Activated CD8-positive, alpha-beta memory T cell treated with anti-CD3 and anti-CD28 coated beads, Interleukin-2, amount 50 U/mL, for 4 hours (primary cell): ENCODE measurements around the gene KPNA3.
"Not testable (repeated sequence)": the region's sequence is repeated elsewhere in the genome, so short reads cannot be mapped to it uniquely, and the experiment has no call there.

Experiments
- DNase-seq: peaks from one replicate; pipeline ENCODE4 v3.0.0-alpha.2; 2020

KPNA3 gene

DNA sequence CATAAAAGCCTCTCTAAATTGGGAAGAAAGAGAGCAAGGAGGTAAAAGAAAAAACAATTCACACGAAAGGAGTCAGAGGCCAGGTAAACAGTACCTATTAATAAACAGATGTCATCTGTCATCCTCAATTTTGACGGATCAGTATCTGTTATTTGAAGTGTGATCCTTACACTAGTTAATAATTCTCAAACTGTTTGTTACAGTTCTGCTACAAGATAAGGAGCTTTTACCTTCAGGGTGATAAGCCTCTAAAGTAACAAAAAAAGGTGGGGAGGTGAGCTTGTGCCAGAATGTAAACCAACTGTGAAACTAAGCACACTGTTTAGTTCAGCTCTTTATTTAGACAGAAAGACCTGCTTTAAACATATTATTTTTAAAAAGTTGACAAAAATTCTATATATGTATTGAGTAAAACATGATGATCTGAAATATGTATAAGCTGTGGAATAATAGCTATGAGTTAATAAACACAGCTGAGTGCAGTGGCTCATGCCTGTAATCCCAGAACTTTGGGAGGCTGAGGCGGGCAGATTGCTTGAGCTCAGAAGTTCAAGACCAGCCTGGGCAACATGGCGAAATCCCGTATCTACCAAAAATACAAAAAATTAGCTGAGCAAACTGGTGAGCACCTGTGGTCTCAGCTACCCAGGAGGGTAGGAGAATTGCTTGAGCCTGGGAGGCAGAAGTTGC, 52.8 kb downstream of the KPNA3 start:
- DNase-seq: no peak

- DNase-seq: no peak
Observed at GRCh38 chr13:49733181-49733951, 59.1 kb downstream of the KPNA3 start.

GRCh38 chr13:49731766-49732165, 60.7 kb downstream of the KPNA3 start:
- DNase-seq: no peak

DNA sequence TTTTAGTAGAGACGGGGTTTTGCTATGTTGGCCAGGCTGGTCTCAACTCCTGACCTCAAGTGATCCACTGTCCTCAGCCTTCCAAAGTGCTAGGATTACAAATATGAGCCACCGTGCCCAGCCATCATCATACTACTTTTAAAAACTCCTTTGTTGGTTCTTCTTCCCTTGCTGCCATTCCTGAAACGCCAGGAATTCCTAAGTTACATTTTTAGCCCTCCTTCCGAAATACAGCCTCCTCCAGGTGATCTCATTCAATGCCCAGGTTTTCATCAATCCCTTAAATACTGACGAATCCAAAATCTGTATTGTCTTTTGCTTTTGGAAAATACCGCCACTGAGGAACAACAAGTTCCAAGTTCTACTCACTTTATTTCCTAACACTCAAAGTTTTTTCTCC, 75.9 kb downstream of the KPNA3 start:
- no peak for DNase-seq

- DNase-seq: no peak
Observed at GRCh38 chr13:49714757-49715156, 77.7 kb downstream of the KPNA3 start.

GRCh38 chr13:49711218-49711863, 81.1 kb downstream of the KPNA3 start:
- no peak for DNase-seq

DNA sequence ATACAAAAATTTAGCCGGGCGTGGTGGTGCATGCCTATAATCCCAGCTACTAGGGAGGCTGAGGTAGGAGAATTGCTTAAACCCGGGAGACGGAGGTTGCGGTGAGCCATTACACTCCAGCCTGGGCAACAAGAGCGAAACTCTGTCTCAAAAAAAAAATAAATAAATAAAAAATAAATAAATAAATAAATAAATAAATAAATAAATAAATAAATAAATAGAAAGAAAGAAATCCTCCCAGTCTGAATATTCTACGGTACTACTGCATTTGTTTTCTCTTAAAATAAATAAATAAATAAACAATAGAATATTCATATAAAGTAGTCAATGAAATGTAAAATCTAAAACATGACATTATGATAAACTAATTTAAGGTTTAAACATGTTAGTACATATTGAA, 88.2 kb downstream of the KPNA3 start:
- DNase-seq: not testable (repeated sequence)

GRCh38 chr13:49701491-49701890, 91.0 kb downstream of the KPNA3 start:
- no peak for DNase-seq

GRCh38 chr13:49697468-49697867, 95.0 kb downstream of the KPNA3 start:
- DNase-seq: no peak

GRCh38 chr13:49694446-49694845, 98.0 kb downstream of the KPNA3 start:
- no peak for DNase-seq

DNA sequence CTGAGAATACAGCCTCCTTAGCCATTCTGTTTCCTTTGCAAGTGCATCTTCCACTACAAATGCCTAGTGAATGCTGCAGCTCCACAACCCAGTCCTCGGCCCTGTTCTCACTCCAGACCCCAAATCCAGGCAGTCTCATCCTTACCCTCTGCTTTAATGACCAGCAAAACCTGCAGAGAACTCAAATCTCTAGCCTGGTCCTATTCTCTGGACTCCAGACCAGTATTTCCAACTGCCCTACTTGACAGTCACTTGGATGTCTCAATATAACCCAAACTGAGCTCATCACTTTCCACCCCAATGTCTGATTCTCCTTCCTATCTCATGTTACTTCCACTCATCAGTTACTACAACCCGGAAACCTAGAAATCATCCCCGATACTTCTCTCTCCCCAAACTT, 98.6 kb downstream of the KPNA3 start:
- no peak for DNase-seq

GRCh38 chr13:49693191-49693733, 99.2 kb downstream of the KPNA3 start:
- no peak for DNase-seq

- DNase-seq: peak; percentile 91
Observed at GRCh38 chr13:49690995-49691784, 101.3 kb downstream of the KPNA3 start, which contains the start of gene EBPL. EBPL (minus strand) TSS chr13:49691486; CDS start chr13:49691424, 62 bp downstream.

- no peak for DNase-seq
Observed at GRCh38 chr13:49690133-49690994, 102.1 kb downstream of the KPNA3 start.

DNA sequence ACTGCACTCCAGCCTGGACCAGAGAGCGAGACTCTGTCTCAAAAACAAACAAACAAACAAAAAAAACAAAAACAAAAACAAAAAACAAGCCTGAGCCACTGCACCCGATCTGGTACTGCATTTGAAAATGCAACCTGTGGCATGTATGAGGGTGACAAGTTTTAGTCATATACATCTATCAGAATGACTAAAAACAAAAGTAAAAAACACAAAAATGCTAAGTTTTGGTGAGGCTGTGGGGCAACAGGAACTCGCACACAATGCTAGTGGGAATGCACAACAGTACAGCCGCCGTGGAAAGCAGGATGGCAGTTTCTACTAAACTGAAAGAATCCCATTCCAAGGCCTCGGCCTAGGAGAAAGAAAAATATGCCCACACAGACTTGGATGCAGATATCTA, 109.0 kb downstream of the KPNA3 start:
- no peak for DNase-seq

DNA sequence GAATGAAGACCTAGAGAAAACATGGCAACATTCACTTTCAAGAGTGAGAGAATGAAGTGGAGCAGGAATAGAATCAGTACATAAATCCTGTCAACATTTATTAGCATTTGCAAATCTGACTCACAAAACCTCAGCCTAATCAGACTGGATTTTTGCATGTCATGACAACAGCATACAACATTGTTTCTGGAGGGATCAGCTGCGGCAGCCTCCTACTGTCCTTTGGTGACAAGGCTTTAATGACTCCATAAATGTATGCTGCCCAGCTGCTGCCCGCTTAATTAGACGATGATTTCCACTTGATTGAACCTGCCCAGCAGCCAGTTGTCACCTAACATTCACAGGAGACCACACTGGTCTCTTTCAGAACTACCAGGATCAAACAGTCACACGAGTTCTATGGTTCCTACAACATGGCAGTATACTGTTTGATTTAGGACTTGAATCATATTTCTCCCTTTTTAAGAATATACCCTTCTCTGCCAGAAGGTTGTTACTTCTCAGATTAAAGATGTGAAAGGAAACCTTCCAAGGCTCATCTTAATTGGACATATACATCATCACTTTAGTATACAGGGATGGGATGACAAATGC, 110.5 kb downstream of the KPNA3 start:
- no peak for DNase-seq

- DNase-seq: no peak
Observed at GRCh38 chr13:49679246-49679645, 113.2 kb downstream of the KPNA3 start.

- no peak for DNase-seq
Observed at GRCh38 chr13:49678191-49678914, 114.1 kb downstream of the KPNA3 start.

DNA sequence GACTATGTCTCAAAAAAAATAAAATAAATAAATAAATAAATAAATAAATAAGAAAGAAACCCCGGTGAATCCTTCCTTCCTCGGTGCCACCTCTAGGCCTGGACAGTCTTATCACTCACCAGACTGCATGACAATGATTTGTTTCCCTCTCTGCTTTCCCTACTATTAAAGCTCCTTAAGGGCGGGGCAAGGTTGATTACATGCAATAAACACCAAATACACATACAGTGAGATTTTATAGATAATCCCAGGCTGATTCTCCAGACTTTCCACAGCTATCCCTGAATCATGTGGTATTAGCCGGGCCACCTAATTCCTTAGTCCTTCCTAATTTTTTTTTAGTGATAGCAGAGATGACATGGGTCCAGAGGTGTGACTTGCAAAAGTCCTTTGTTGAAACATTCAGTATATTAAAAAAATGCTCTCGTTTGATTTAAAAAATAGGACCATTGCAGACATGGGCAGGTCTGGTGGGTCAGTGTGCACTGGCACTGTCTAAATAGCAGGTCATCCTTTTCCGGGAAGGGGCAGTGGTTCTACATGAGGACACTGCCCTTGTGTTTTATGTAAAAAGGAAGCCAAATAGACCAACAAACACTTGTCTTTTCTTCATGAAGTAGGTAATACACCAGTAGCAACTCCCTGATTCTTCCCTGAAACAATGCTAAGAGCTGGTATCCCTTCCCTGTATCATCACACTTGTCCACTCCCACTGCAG, 115.7 kb downstream of the KPNA3 start:
- DNase-seq: no peak

GRCh38 chr13:49670828-49671227, 121.7 kb downstream of the KPNA3 start:
- no peak for DNase-seq
